Parathyroid adenoma (tissue), 2 donors: ENCODE data around the gene TSPAN32.

Experiments used
- H2AFZ ChIP-seq: fragments of 300-600 bp; sonication (generic); one replicate; pipeline ENCODE4 v1.7.0; 2017; ENCODE audit warnings: antibody characterized with exemption, mild to moderate bottlenecking
- H3K27ac ChIP-seq: fragments of 300-600 bp; sonication (generic); one replicate; pipeline ENCODE4 v1.7.0; 2017
- H3K27me3 ChIP-seq: fragments of 300-600 bp; sonication (generic); one replicate; pipeline ENCODE4 v1.7.0; 2017; ENCODE audit warnings: low read length; ENCODE audit not compliant: control insufficient read depth, insufficient read depth
- H3K36me3 ChIP-seq: fragments of 300-600 bp; sonication (generic); one replicate; pipeline ENCODE4 v1.7.0; 2017; ENCODE audit warnings: low read length; ENCODE audit not compliant: control insufficient read depth, insufficient read depth
- H3K4me1 ChIP-seq: fragments of 300-600 bp; sonication (generic); one replicate; pipeline ENCODE4 v1.7.0; 2017; ENCODE audit warnings: control low read depth
- H3K4me2 ChIP-seq: fragments of 300-600 bp; sonication (generic); one replicate; pipeline ENCODE4 v1.7.0; 2017; ENCODE audit warnings: low read length
- H3K4me3 ChIP-seq: fragments of 300-600 bp; sonication (generic); one replicate; pipeline ENCODE4 v1.7.0; 2017; ENCODE audit warnings: low read depth, low read length
- H3K79me2 ChIP-seq: fragments of 300-600 bp; sonication (generic); one replicate; pipeline ENCODE4 v1.7.0; 2017; ENCODE audit warnings: control low read depth
- H3K9ac ChIP-seq: fragments of 300-600 bp; sonication (generic); one replicate; pipeline ENCODE4 v1.7.0; 2017; ENCODE audit warnings: mild to moderate bottlenecking
- H3K9me3 ChIP-seq: fragments of 300-600 bp; sonication (generic); one replicate; pipeline ENCODE4 v1.7.0; 2017; ENCODE audit warnings: low read length; ENCODE audit not compliant: control insufficient read depth
- TF ChIP-seq, protein P1 (sequence below): fragments of 300-600 bp; sonication (generic); IDR thresholded peaks from one replicate; pipeline ENCODE4 v1.7.0; 2017; ENCODE audit warnings: antibody characterized with exemption, mild to moderate bottlenecking
- donor health status: primary hyperparathyroidism.

The TSPAN32 gene

DNA sequence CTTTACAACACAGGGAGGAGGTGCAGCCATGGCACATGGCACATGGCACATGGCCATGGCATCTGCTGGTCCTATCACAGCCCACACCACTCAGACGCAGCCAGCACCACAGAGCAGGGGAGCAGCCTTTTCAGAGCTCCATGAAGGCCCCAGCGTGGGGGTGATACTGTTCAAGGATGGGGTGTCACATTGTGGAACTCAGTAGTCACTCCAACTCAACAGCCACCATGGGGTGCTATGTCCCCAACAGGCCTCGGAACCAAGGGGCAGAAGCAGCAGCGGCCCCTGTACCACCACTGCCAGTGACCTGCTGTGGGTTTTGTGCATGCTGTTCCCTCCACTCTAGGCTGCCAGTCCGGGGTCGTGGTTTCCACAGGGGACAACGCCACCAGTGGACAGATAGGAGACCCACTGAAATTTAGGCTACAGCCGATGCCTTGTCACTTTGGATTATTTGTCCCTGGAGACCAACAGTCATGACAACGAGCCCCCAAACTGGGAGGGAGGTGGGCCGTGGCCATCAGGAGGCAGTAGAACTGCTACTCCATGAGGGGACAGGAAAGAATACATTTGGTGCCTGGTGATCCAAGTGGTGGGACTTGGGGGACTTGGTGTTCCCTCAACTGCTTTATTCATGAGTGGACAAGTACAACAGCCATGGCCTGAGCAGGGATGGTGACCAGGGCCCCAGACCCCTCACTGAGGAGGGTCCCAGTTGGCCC, 44.9 kb downstream of the TSPAN32 start:
- no peak overlapping the region for H3K27ac ChIP-seq
- TF ChIP-seq, protein P1, sequence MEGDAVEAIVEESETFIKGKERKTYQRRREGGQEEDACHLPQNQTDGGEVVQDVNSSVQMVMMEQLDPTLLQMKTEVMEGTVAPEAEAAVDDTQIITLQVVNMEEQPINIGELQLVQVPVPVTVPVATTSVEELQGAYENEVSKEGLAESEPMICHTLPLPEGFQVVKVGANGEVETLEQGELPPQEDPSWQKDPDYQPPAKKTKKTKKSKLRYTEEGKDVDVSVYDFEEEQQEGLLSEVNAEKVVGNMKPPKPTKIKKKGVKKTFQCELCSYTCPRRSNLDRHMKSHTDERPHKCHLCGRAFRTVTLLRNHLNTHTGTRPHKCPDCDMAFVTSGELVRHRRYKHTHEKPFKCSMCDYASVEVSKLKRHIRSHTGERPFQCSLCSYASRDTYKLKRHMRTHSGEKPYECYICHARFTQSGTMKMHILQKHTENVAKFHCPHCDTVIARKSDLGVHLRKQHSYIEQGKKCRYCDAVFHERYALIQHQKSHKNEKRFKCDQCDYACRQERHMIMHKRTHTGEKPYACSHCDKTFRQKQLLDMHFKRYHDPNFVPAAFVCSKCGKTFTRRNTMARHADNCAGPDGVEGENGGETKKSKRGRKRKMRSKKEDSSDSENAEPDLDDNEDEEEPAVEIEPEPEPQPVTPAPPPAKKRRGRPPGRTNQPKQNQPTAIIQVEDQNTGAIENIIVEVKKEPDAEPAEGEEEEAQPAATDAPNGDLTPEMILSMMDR, result no peak
- no peaks in the 10 kb centered on the region for H3K79me2 ChIP-seq
- H3K4me3 ChIP-seq, result no peak overlapping the region
- no peaks in the 10 kb centered on the region for H3K4me1 ChIP-seq
- H3K36me3 ChIP-seq, result no peaks in the 10 kb centered on the region
- H3K4me2 ChIP-seq, result no peak overlapping the region
- no peaks in the 10 kb centered on the region for H3K27me3 ChIP-seq
- H3K9me3 ChIP-seq, result no peaks in the 10 kb centered on the region
- no peak overlapping the region for H2AFZ ChIP-seq
- H3K9ac ChIP-seq, result no peak overlapping the region

DNA sequence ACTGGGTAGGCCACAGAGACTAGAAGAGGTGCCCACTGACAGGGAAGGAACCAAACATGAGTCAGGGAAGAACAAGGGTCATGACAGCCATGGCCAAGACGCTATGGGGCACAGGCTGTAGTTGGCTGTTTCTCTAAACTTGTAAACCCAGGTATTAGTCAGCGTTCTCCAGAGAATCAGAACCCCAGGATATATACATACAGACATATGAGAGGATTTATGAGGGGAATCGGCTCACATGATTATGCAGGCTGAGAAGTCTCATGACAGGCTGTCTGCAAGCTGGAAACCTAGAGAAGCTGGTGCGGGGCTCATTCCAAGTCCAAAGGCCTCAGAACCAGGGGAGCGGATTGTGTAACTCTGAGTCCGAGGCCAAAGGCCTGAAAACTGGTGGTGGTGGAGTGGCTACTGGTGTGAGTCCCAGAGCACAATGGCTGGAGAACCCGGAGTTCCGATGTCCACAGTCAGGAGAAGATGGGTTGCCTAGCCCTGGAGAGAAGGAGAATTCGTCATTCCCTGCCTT, 45.6 kb downstream of the TSPAN32 start:
- H2AFZ ChIP-seq, result no peak overlapping the region
- no peaks in the 10 kb centered on the region for H3K79me2 ChIP-seq
- TF ChIP-seq, protein P1, result no peak
- H3K36me3 ChIP-seq, result no peaks in the 10 kb centered on the region
- no peak overlapping the region for H3K4me2 ChIP-seq
- H3K4me3 ChIP-seq, result no peak overlapping the region
- H3K4me1 ChIP-seq, result no peaks in the 10 kb centered on the region
- H3K27ac ChIP-seq, result no peak overlapping the region
- no peak overlapping the region for H3K9ac ChIP-seq
- no peaks in the 10 kb centered on the region for H3K9me3 ChIP-seq
- no peaks in the 10 kb centered on the region for H3K27me3 ChIP-seq

DNA sequence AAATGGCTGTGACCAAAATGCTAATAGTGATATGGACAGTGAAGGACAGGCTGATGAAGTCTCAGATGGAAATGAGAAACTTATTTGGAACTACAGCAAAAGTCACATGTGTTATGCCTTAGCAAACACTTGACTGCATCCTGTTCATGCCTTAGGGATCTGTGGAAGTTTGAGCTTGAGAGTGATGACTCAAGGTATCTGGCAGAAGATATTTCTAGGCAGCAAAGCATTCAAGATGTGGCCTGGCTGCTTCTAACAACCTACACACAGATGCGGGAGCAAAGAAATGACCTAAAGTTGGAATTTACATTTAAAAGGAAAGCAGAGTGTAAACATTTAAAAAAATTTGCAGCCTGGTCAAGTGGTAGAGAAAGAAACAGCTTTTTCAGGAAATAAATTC, 47.2 kb downstream of the TSPAN32 start:
- no peaks in the 10 kb centered on the region for H3K27me3 ChIP-seq
- H3K79me2 ChIP-seq, result no peaks in the 10 kb centered on the region
- no peaks in the 10 kb centered on the region for H3K36me3 ChIP-seq
- no peaks in the 10 kb centered on the region for H3K9me3 ChIP-seq
- no peak overlapping the region for H3K4me2 ChIP-seq
- H3K9ac ChIP-seq, result no peak overlapping the region
- no peaks in the 10 kb centered on the region for H3K4me1 ChIP-seq
- H3K4me3 ChIP-seq, result no peak overlapping the region
- no peak overlapping the region for H2AFZ ChIP-seq
- TF ChIP-seq, protein P1, result no peak
- no peak overlapping the region for H3K27ac ChIP-seq

DNA sequence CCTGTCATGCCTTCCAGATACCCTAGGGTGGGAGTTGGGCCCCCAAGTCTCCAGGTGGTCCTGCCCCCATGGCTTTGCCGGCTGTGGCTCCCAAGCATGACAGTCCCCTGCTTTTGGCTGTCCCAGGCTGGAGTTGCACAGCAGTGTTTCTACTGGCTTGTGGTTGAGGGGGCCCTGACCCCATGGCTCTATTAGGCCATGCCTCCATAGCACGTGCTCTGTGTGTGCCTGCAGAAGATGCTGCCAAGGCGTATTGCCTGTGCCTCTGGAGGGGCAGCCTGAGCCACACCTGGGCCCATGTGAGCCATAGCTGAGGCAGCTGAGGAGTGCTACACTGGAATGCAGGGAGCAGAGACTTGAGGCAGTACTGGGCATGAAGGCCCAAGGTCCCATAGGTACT, 49.9 kb downstream of the TSPAN32 start:
- TF ChIP-seq, protein P1, result no peak
- no peaks in the 10 kb centered on the region for H3K27me3 ChIP-seq
- no peaks in the 10 kb centered on the region for H3K4me1 ChIP-seq
- no peak overlapping the region for H2AFZ ChIP-seq
- no peak overlapping the region for H3K9ac ChIP-seq
- no peak overlapping the region for H3K27ac ChIP-seq
- H3K36me3 ChIP-seq, result no peaks in the 10 kb centered on the region
- H3K79me2 ChIP-seq, result no peaks in the 10 kb centered on the region
- H3K9me3 ChIP-seq, result no peaks in the 10 kb centered on the region
- H3K4me3 ChIP-seq, result no peak overlapping the region
- no peak overlapping the region for H3K4me2 ChIP-seq

DNA sequence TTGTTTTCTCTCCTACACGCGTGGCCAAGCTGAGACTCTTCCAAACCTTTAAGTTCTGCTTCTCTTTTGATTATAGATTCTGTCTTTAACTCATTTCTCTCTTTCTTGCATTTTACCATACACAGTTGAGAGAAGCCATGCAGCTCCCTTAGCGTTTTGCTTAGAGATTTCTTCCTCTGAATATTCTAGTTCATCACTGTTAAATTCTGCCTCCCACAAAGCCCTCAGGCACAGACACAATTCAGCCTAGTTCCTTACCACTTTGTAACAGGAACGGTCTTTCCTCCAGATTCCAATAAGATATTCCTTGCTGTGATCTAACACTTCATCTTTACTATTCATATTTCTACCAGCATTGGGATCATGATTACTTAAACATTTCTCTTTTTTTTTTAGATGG, 50.6 kb downstream of the TSPAN32 start:
- H3K9me3 ChIP-seq, result no peaks in the 10 kb centered on the region
- no peaks in the 10 kb centered on the region for H3K36me3 ChIP-seq
- no peak overlapping the region for H2AFZ ChIP-seq

More for the DNA sequence above, 50.6 kb downstream of the TSPAN32 start:
- Histone ChIP-seq H3K79me2 (no peaks in the 10 kb centered on the region), H3K27me3 (no peaks in the 10 kb centered on the region), H3K4me2 (no peak overlapping the region), H3K27ac (no peak overlapping the region), H3K4me3 (no peak overlapping the region), H3K4me1 (no peaks in the 10 kb centered on the region), H3K9ac (no peak overlapping the region)
- TF ChIP-seq, protein P1, result no peak
